Ovary (tissue), 9 donors: ENCODE data around the gene KDM4E. TPM values are rescaled to one million over a fixed set of nuclear protein-coding genes. Genes with fewer than 3 reads are reported as not detected.
"Not testable (repeated sequence)": the region's sequence is repeated elsewhere in the genome, so short reads cannot be mapped to it uniquely, and the experiment has no call there.

ENCODE experiments used
- DNase-seq, 5 donors: peaks; one replicate each; pipeline ENCODE4 v3.0.0-alpha.2; 2019 to 2020
- H3K27ac ChIP-seq, 2 donors: fragments of 200-600 bp; one replicate each; pipeline versions ENCODE4 v1.5.1 to v1.8.0; 2019 to 2022
- H3K27me3 ChIP-seq: fragments of 200-600 bp; one replicate; pipeline ENCODE4 v1.8.0; 2022
- H3K36me3 ChIP-seq: fragments of 200-600 bp; sonication (generic); one replicate; pipeline ENCODE4 v1.5.1; 2019
- H3K4me1 ChIP-seq: one replicate; pipeline ENCODE4 v1.8.1; 2013; ENCODE audit warnings: mild to moderate bottlenecking, moderate library complexity; ENCODE audit not compliant: insufficient read depth
- H3K4me3 ChIP-seq: fragments of 200-600 bp; sonication (generic); one replicate; pipeline ENCODE4 v1.5.1; 2017
- H3K9me3 ChIP-seq, 2 donors: fragments of 200-600 bp in 1 of 2; sonication (generic) in 1 of 2; one replicate each; pipeline versions ENCODE4 v1.5.1 to v1.8.1; 2013 to 2019; ENCODE audit warnings: mild to moderate bottlenecking in 1 of 2, moderate library complexity in 1 of 2
- EP300 ChIP-seq: sonication (generic); formaldehyde crosslinking; IDR thresholded peaks from one replicate; pipeline ENCODE4 v1.6.1; 2017; ENCODE audit warnings: antibody characterized with exemption
- POLR2A ChIP-seq: fragments of 450-650 bp; IDR thresholded peaks from one replicate; pipeline ENCODE4 v1.6.1; 2017; ENCODE audit warnings: antibody characterized with exemption, mild to moderate bottlenecking, moderate library complexity
- WGBS, 3 donors: extraction: QIAGEN DNeasy Blood & Tissue Kit in 1 of 3; methylation state at CpG; one replicate each; pipeline versions ENCODE4 v1.1.5 to v1.1.7; 2013 to 2017; 5-methylcytosine and 5-hydroxymethylcytosine counted together
- intact Hi-C, 4 donors: fragments of 100-400 bp; cut with DNase I; formaldehyde crosslinking; loops; one replicate each; pipeline versions ENCODE4 v1.11.0 to v1.15.1; 2022 to 2023
- polyA plus RNA-seq, 2 donors: library from polyadenylated mRNA; stranded (reverse); fragments of 200-250 nt in 1 of 2; fragments of 350-450 nt in 1 of 2; fragmentation: Illumina TruSeq in 1 of 2; extraction: RNeasy Lipid Tissue Mini Kit (QIAGEN cat#74804) in 1 of 2; gene quantifications; one replicate each; pipeline ENCODE4 v1.2.3, GENCODE V29; 2013 to 2014
- total RNA-seq, 7 donors: library from RNA; depleted of rRNA in 2 of 7; stranded (reverse); fragments of >200 nt in 2 of 7; fragmentation: NEBNext Ultra II Directional in 3 of 7; extraction: Animal tissue kit (Norgen Biotek cat#: 25700) in 3 of 7; gene quantifications; one replicate each; pipeline versions ENCODE4 v1.1.0 to v1.2.4, GENCODE V29; 2016 to 2023
- TF ChIP-seq, protein P1 (sequence below), 3 donors: fragments of 450-650 bp in 2 of 3; fragments of 200-600 bp in 1 of 3; IDR thresholded peaks; one replicate each; pipeline versions ENCODE4 v1.5.1 to v1.8.0; 2016 to 2022; ENCODE audit warnings: antibody characterized with exemption in 3 of 3, mild to moderate bottlenecking in 1 of 3
- donor health status: DM: no; HTN: no; CAD: no; lungs with moderate emphysema.
- donor health status: DM: no; HTN: no; CAD: no.
- donor health status: Bipolar disorder and iron deficiency.
- donor health status: DM: yes; HTN: yes; CAD: no.
- donor health status: DM: no; HTN: no; CAD: no.
- donor health status: DM: yes; HTN: yes; CAD: no.

The KDM4E gene
- total and polyA plus RNA-seq, 9 donors = not detected

DNA sequence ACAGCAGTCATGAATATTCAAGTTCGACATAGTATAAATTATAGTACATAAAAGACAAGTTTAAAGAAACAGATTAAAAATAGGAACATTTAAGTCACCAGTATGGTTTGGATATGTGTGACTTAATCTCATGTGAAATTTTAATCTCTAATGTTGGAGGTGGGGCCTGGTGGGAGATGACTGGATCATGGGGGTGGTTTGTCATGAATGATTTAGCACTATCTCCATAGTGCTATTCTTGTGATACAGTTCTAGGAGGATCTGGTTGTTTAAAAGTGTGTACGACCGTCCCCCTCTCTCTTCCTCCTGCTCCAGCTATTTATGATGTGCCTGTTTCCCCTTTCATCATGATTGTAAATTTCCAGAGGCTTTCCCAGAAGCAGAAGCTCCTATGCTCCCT is 3.3 kb downstream of the KDM4E start:
- intact Hi-C loops = no loop called here
- 64 to 78% (median 69%) methylated on average over 3 of the region's 3 CpGs for WGBS, 3 donors

DNA sequence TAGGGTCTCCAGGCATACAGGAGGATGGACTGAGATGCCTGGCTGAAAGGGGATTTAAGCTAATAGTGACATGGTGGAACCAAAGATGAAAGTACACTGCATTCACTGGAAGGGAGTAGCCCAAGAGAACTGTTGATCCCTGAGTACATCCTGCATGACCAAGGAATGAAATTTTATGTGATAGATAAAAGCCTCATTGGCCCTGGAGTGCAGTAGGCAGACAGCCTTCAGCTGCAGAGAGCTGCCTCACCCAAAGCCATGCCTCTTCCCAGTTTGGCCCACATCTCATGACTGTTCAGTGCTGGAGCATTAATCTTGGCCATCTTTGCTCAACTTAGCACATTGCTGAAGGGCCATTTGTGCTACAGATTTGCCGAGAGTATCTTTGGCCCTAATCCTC is 8.0 kb downstream of the KDM4E start:
- no peaks in the 10 kb centered on the region for H3K9me3 ChIP-seq
- H3K27me3 ChIP-seq = no peaks in the 10 kb centered on the region
- intact Hi-C loops = no loop called here
- no peak for TF ChIP-seq EP300
- TF ChIP-seq, protein P1, sequence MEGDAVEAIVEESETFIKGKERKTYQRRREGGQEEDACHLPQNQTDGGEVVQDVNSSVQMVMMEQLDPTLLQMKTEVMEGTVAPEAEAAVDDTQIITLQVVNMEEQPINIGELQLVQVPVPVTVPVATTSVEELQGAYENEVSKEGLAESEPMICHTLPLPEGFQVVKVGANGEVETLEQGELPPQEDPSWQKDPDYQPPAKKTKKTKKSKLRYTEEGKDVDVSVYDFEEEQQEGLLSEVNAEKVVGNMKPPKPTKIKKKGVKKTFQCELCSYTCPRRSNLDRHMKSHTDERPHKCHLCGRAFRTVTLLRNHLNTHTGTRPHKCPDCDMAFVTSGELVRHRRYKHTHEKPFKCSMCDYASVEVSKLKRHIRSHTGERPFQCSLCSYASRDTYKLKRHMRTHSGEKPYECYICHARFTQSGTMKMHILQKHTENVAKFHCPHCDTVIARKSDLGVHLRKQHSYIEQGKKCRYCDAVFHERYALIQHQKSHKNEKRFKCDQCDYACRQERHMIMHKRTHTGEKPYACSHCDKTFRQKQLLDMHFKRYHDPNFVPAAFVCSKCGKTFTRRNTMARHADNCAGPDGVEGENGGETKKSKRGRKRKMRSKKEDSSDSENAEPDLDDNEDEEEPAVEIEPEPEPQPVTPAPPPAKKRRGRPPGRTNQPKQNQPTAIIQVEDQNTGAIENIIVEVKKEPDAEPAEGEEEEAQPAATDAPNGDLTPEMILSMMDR (IDR thresholded peaks at IDR 0.05) = no peak
- TF ChIP-seq POLR2A = no peak
- H3K4me3 ChIP-seq = no peak overlapping the region
- no peaks in the 10 kb centered on the region for H3K36me3 ChIP-seq
- no peak overlapping the region for H3K27ac ChIP-seq
- H3K4me1 ChIP-seq = no peaks in the 10 kb centered on the region
- 83 to 95% (median 86%) methylated on average over 1 of the region's 1 CpG for WGBS, 3 donors
- DNase-seq = no peak

More for the DNA sequence above, 3.3 kb downstream of the KDM4E start:
- DNase-seq = no peak
- Histone ChIP-seq H3K4me1 (no peaks in the 10 kb centered on the region), H3K27ac (no peak overlapping the region), H3K9me3 (no peaks in the 10 kb centered on the region), H3K27me3 (no peaks in the 10 kb centered on the region), H3K4me3 (no peak overlapping the region), H3K36me3 (no peaks in the 10 kb centered on the region)
- TF ChIP-seq POLR2A (no peak), EP300 (no peak)
- TF ChIP-seq, protein P1 (IDR thresholded peaks at IDR 0.05) = no peak

DNA sequence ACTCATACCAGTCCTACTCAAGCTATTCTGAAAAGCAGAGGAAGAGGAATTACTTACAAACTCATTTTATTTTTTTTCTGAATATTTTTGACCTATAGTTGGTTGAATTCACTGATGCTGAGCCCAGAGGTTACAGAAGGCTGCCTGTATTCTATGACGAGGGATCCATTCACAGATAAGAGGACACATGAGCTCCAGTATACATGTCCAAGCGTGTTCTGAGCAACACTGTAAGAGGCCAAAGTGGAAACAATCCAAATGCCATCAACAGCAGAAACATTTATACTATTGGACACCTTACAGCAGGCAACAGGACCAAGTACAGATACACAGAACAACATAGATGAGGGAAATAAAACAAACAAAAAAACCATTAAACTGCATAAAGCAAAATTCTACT is 10.3 kb downstream of the KDM4E start:
- TF ChIP-seq POLR2A (no peak), EP300 (no peak)
- TF ChIP-seq, protein P1 (IDR thresholded peaks at IDR 0.05) = no peak
- 79 to 89% (median 80%) methylated on average over 2 of the region's 2 CpGs for WGBS, 3 donors
- Histone ChIP-seq H3K4me1 (no peaks in the 10 kb centered on the region), H3K27ac (no peak overlapping the region), H3K27me3 (no peaks in the 10 kb centered on the region), H3K9me3 (no peaks in the 10 kb centered on the region), H3K4me3 (no peak overlapping the region), H3K36me3 (no peaks in the 10 kb centered on the region)
- intact Hi-C loops = no loop called here
- no peak for DNase-seq

DNA sequence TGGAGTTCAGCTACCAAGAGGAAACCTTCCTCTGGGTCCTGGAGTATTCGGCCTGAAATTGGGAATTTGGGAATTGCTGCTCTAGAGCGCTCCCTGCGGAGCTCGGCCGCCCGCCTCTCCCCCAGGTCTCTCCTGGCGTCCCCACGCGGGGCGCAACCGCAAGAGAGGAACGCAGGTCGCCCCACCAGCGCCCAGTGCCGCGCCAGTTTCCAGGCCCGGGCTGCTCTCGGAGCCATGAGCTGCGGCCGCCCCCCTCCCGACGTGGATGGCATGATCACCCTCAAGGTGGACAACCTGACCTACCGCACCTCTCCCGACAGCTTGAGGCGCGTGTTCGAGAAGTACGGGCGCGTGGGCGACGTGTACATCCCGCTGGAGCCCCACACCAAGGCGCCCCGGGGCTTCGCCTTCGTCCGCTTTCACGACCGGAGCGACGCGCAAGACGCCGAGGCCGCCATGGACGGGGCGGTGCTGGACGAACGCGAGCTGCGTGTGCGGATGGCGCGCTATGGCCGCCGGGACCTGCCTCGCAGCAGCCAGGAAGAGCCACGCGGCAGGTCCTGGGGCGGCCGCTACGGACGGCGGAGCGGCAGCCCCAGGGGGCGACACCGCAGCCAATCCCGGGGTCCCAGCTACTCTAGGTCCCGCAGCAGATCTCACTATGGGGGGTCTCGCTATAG is 12.4 kb downstream of the KDM4E start:
- H3K9me3 ChIP-seq, H3K27ac ChIP-seq, H3K4me1 ChIP-seq, H3K36me3 ChIP-seq, intact Hi-C loops, H3K27me3 ChIP-seq: not testable (repeated sequence)
- peak in 3 of 5 donors; percentile 24 to 60 (median 27) for DNase-seq
- peak overlapping the region; percentile 16 for H3K4me3 ChIP-seq
- 13 to 38% (median 17%) methylated on average over 19 to 71 of the region's 71 CpGs for WGBS, 3 donors

DNA sequence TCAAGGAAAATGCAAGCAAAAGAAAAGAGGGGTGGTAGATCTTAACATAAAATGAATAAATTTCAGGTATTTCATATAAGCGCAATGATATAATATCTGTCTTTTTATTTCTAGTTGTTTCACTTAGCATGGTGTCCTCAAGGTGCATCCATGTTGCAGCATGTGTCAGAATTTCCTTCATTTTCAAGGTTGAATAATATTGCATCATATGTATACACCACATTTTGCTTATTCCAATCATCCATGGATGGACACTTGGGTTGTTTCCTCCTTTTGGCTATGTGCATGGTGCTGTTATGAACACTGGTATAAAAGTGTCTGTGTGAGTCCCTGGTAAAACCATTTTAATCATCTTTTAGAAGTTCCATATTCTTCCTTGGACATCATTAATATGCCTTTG is 17.2 kb downstream of the KDM4E start:
- H3K4me3 ChIP-seq = no peak overlapping the region
- DNase-seq = no peak
- TF ChIP-seq POLR2A (no peak), EP300 (no peak)
- TF ChIP-seq, protein P1 (IDR thresholded peaks at IDR 0.05) = no peak
- H3K4me1 ChIP-seq = no peaks in the 10 kb centered on the region
- H3K27ac ChIP-seq = no peak overlapping the region
- H3K27me3 ChIP-seq = no peaks in the 10 kb centered on the region
- 99 to 100% (median 100%) methylated on average over 1 of the region's 1 CpG for WGBS, 3 donors
- intact Hi-C loops = no loop called here
- no peaks in the 10 kb centered on the region for H3K36me3 ChIP-seq
- H3K9me3 ChIP-seq = no peaks in the 10 kb centered on the region
